Loucy (cell line): ENCODE measurements around the gene OR2AE1.

Source experiments
- H2AFZ ChIP-seq: fragments of 200-600 bp; sonication (generic); 2 replicates; pipeline ENCODE4 v1.6.0; 2016; ENCODE audit warnings: antibody characterized with exemption, mild to moderate bottlenecking, low read length, moderate library complexity
- H3F3A ChIP-seq: fragments of 200-600 bp; 2 replicates; pipeline ENCODE4 v1.6.0; 2016; ENCODE audit warnings: antibody characterized with exemption, low read depth, mild to moderate bottlenecking
- H3K27me3 ChIP-seq: fragments of 200-600 bp; sonication (generic); 2 replicates; pipeline ENCODE4 v1.6.1; 2014; ENCODE audit warnings: low read length, mild to moderate bottlenecking; ENCODE audit not compliant: insufficient read depth, poor library complexity, severe bottlenecking
- H3K36me3 ChIP-seq: fragments of 200-600 bp; sonication (generic); 2 replicates; pipeline ENCODE4 v1.6.1; 2016; ENCODE audit warnings: low read length; ENCODE audit not compliant: insufficient read depth
- H3K4me1 ChIP-seq: fragments of 200-600 bp; sonication (generic); 2 replicates; pipeline ENCODE4 v1.5.1; 2014; ENCODE audit warnings: low read length, mild to moderate bottlenecking; ENCODE audit not compliant: insufficient read depth, poor library complexity, severe bottlenecking
- H3K4me2 ChIP-seq: fragments of 200-600 bp; sonication (generic); 2 replicates; pipeline ENCODE4 v1.6.0; 2014; ENCODE audit warnings: antibody characterized with exemption, low read length, low read depth, mild to moderate bottlenecking; ENCODE audit not compliant: poor library complexity, severe bottlenecking
- H3K4me3 ChIP-seq: fragments of 200-600 bp; sonication (generic); 2 replicates; pipeline ENCODE4 v1.5.1; 2014; ENCODE audit warnings: low read length, mild to moderate bottlenecking, mixed read lengths; ENCODE audit not compliant: poor library complexity, severe bottlenecking
- H3K79me2 ChIP-seq: fragments of 200-600 bp; sonication (generic); 2 replicates; pipeline ENCODE4 v1.6.1; 2014; ENCODE audit warnings: low read length; ENCODE audit not compliant: insufficient read depth
- H3K9ac ChIP-seq: fragments of 200-600 bp; sonication (generic); 2 replicates; pipeline ENCODE4 v1.6.0; 2014; ENCODE audit warnings: mild to moderate bottlenecking, low read depth, low read length, moderate library complexity; ENCODE audit not compliant: poor library complexity, severe bottlenecking
- H3K9me2 ChIP-seq: fragments of 200-600 bp; sonication (generic); replicated peaks from 2 replicates; pipeline ENCODE4 v1.6.1; 2016; ENCODE audit warnings: low read depth, low read length, mixed read lengths
- H3K9me3 ChIP-seq: fragments of 200-600 bp; sonication (generic); 2 replicates; pipeline ENCODE4 v1.6.1; 2014; ENCODE audit warnings: mild to moderate bottlenecking, antibody characterized with exemption, low read length, low read depth; ENCODE audit not compliant: insufficient read depth
- H4K20me1 ChIP-seq: fragments of 200-600 bp; sonication (generic); 2 replicates; pipeline ENCODE4 v1.6.0; 2014; ENCODE audit warnings: antibody characterized with exemption, low read length, mild to moderate bottlenecking; ENCODE audit not compliant: insufficient read depth, poor library complexity, severe bottlenecking
- CTCF ChIP-seq: fragments of 200-600 bp; sonication (generic); conservative IDR thresholded peaks from 2 replicates; pipeline ENCODE4 v1.5.1; 2014; ENCODE audit warnings: mild to moderate bottlenecking, antibody characterized with exemption, low read length
- EZH2phosphoT487 ChIP-seq: fragments of 200-600 bp; IDR thresholded peaks from 2 replicates; pipeline ENCODE4 v1.6.1; 2018; ENCODE audit warnings: antibody characterized with exemption, mild to moderate bottlenecking, moderate library complexity, borderline replicate concordance

OR2AE1 gene

GRCh38 chr7:99863847-99864440, 12.9 kb downstream of the OR2AE1 start:
- Histone ChIP-seq H3K9me3 (peaks cover 4% of the 10 kb centered on the region; the same call in 1 of the 2 replicates), H3K9me2 (no peaks in the 10 kb centered on the region), H3K27me3 (peaks cover 5% of the 10 kb centered on the region), H3K36me3 (no peaks in the 10 kb centered on the region), H3F3A (no peaks in the 10 kb centered on the region), H3K4me2 (no peak overlapping the region), H3K79me2 (no peaks in the 10 kb centered on the region), H2AFZ (no peak overlapping the region), H4K20me1 (no peaks in the 10 kb centered on the region), H3K9ac (no peak overlapping the region), H3K4me1 (no peaks in the 10 kb centered on the region), H3K4me3 (no peak overlapping the region)
- TF ChIP-seq EZH2phosphoT487 (no peak), CTCF (no peak)

DNA sequence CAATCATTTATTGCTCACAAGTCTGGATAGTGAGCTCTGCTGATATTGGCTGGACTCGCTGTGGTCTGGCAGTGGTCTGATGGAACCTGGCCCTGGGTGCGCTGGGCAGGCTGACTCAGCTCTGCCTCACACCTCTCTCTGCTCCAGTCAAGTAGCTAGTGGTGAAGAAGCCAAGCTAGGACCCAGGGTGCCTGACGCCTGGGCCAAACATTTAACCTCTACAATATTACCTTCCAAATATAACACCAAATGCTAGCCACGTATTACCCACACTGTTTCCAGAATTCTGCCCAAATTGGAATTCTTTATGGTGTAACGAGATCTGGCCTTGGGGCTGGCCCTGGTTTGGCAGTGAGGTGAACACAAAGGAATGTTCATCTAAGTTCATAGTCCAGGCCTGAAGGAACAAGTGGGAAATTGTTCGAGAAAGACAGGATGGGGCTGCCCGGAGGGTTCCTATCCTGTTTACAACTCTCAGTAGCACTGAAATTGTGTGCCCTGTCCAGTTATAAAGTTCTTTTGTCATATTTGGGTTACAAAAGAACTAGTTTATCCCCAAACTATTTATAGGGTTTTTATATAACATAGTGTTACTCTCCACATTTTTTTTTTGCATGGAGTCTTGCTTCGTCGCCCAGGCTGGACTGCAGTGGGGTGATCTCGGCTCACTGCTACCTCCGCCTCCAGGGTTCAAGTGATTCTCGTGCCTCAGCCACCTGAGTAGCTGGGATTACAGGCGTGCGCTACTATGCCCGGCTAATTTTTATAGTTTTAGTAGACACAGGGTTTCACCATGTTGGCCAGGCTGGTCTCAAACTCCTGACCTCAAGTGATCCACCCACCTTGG, 16.3 kb downstream of the OR2AE1 start:
- TF ChIP-seq CTCF (no peak), EZH2phosphoT487 (no peak)
- no peaks in the 10 kb centered on the region for H4K20me1 ChIP-seq
- H3K9me2 ChIP-seq, result no peaks in the 10 kb centered on the region
- no peaks in the 10 kb centered on the region for H3K79me2 ChIP-seq
- no peaks in the 10 kb centered on the region for H3F3A ChIP-seq
- no peak overlapping the region for H2AFZ ChIP-seq
- H3K4me1 ChIP-seq, result no peaks in the 10 kb centered on the region
- peaks cover 4% of the 10 kb centered on the region; the same call in 1 of the 2 replicates for H3K9me3 ChIP-seq
- H3K9ac ChIP-seq, result no peak overlapping the region
- no peak overlapping the region for H3K4me2 ChIP-seq
- no peaks in the 10 kb centered on the region for H3K36me3 ChIP-seq
- H3K27me3 ChIP-seq, result peaks cover 5% of the 10 kb centered on the region
- H3K4me3 ChIP-seq, result no peak overlapping the region

DNA sequence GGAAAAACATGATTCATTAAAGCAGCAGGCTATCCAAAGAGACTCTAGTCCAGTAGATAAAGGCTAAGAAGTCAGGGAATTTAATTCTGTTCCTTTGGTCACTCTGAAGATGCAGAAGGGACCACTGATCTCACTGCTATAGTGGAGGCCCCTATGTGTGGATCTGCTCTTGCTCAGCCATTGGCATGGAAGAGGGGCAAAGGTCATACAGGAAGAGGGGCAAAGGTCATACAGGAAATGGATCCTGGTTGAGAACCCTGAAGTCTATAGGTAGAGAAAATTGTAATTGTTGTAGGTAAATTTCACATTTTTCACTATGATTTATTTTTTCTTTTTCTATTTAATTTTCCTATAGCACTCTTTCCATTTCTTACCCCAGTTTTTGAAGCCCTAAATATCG, 21.6 kb downstream of the OR2AE1 start:
- Histone ChIP-seq H4K20me1 (no peaks in the 10 kb centered on the region), H3K4me1 (no peaks in the 10 kb centered on the region), H2AFZ (no peak overlapping the region), H3K9me3 (no peaks in the 10 kb centered on the region), H3K9ac (no peak overlapping the region), H3K36me3 (no peaks in the 10 kb centered on the region), H3K4me2 (no peak overlapping the region), H3K9me2 (no peaks in the 10 kb centered on the region), H3K79me2 (no peaks in the 10 kb centered on the region), H3F3A (no peaks in the 10 kb centered on the region), H3K27me3 (peaks cover 6% of the 10 kb centered on the region), H3K4me3 (no peak overlapping the region)
- TF ChIP-seq EZH2phosphoT487 (no peak), CTCF (no peak)
